Measurements from ENCODE around the gene SGPL1. TPM values are rescaled to one million over a fixed set of nuclear protein-coding genes. Genes with fewer than 3 reads are reported as not detected.

Gene SGPL1
- total and polyA plus RNA-seq, 2 experiments from 2014 or later = 12.0 to 42.7 TPM

- H3K9me3 Mint-ChIP-seq = no peaks in the 10 kb centered on the region
- Histone ChIP-seq H3K79me2 (replicated peaks; ENCODE audit: insufficient read depth) (no peaks in the 10 kb centered on the region), H3K27me3 (ENCODE audit: insufficient read depth) (no peaks in the 10 kb centered on the region), H3K36me3 (ENCODE audit: insufficient read depth) (no peaks in the 10 kb centered on the region), H4K20me1 (replicated peaks; ENCODE audit: insufficient read depth) (no peaks in the 10 kb centered on the region), H3K4me2 (no peak overlapping the region), H2AFZ (no peak overlapping the region; the same call in 1 of the 2 replicates), H3F3A (replicated peaks; ENCODE audit: low read depth) (no peaks in the 10 kb centered on the region), H3K4me3 (no peak overlapping the region), H3K9me2 (ENCODE audit: insufficient read depth) (peaks cover 10% of the 10 kb centered on the region), H3K27ac (ENCODE audit: low read depth) (no peak overlapping the region), H3K4me1 (ENCODE audit: insufficient read depth) (peaks cover 13% of the 10 kb centered on the region)
- H3K4me1 Mint-ChIP-seq = peaks cover 15% of the 10 kb centered on the region
- no peak overlapping the region; the same call in 1 of the 2 replicates for H3K27ac Mint-ChIP-seq
- no peak overlapping the region for H3K4me3 Mint-ChIP-seq
- H3K36me3 Mint-ChIP-seq (ENCODE audit: low read depth) = no peaks in the 10 kb centered on the region
- DNase-seq (ENCODE audit: low spot score) (no peak), ATAC-seq (peak; percentile 55; the same call in 2 of the 3 replicates)
- H3K27me3 Mint-ChIP-seq (ENCODE audit: insufficient read depth, low read depth, poor library complexity) = peaks cover 9% of the 10 kb centered on the region
- TF ChIP-seq ZNF331 (CRISPR knock-in tag; IDR thresholded peaks at IDR 0.05; ENCODE audit: low read depth) (no peak), REST (IDR thresholded peaks at IDR 0.05; ENCODE audit: unreplicated experiment) (no peak), EZH2phosphoT487 (IDR thresholded peaks at IDR 0.05; ENCODE audit: unreplicated experiment) (no peak), ZNF462 (CRISPR knock-in tag; IDR thresholded peaks at IDR 0.05) (no peak), ZNF114 (CRISPR knock-in tag; IDR thresholded peaks at IDR 0.05) (no peak), JUNB (IDR thresholded peaks at IDR 0.05; ENCODE audit: unreplicated experiment) (no peak), EZH2 (IDR thresholded peaks at IDR 0.05; ENCODE audit: low read depth, unreplicated experiment) (no peak), POLR2AphosphoS5 (IDR thresholded peaks at IDR 0.05; ENCODE audit: low read depth) (no peak), NANOG (IDR thresholded peaks at IDR 0.05; ENCODE audit: borderline replicate concordance) (no peak), STAT1 (IDR thresholded peaks at IDR 0.05; ENCODE audit: unreplicated experiment) (no peak), CTCF (conservative IDR thresholded peaks at IDR 0.05; ENCODE audit: low read depth in 2 of 2) (no peak), CREB1 (CRISPR knock-in tag; IDR thresholded peaks at IDR 0.05; ENCODE audit: low read depth) (no peak)
- TF ChIP-seq, protein P1, sequence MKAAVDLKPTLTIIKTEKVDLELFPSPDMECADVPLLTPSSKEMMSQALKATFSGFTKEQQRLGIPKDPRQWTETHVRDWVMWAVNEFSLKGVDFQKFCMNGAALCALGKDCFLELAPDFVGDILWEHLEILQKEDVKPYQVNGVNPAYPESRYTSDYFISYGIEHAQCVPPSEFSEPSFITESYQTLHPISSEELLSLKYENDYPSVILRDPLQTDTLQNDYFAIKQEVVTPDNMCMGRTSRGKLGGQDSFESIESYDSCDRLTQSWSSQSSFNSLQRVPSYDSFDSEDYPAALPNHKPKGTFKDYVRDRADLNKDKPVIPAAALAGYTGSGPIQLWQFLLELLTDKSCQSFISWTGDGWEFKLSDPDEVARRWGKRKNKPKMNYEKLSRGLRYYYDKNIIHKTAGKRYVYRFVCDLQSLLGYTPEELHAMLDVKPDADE (IDR thresholded peaks at IDR 0.05) = no peak
These were observed 6.6 kb upstream of the SGPL1 start for GRCh38 chr10:70809011-70809611.

Data from GM23338 (cell line).